Psoas muscle (tissue), 8 donors: ENCODE data around the gene TMEM182. TPM values are rescaled to one million over a fixed set of nuclear protein-coding genes. Genes with fewer than 3 reads are reported as not detected.

ENCODE experiments used
- ATAC-seq, 4 donors: fragments of 200-7000 bp; cut with Tn5 transposase; one replicate each; pipeline ENCODE4 v1.9.1; 2020; ENCODE audit warnings: moderate library complexity in 3 of 4, mild to moderate bottlenecking in 2 of 4
- DNase-seq, 2 donors: peaks; one replicate each; pipeline ENCODE4 v3.0.0-alpha.2; 2020
- H3K27ac ChIP-seq: fragments of 200-600 bp; one replicate; pipeline ENCODE4 v1.8.0; 2022
- H3K27me3 ChIP-seq, 3 donors: fragments of 200-600 bp in 1 of 3; one replicate each; pipeline versions ENCODE4 v1.6.1 to v1.8.0; 2013 to 2022; ENCODE audit warnings: low read length in 2 of 3, mild to moderate bottlenecking in 2 of 3, moderate library complexity in 1 of 3; ENCODE audit not compliant: insufficient read depth in 3 of 3
- H3K36me3 ChIP-seq, 2 donors: fragments of 200-600 bp in 1 of 2; one replicate each; pipeline versions ENCODE4 v1.6.1 to v1.8.0; 2013 to 2022; ENCODE audit warnings: low read depth in 1 of 2, mild to moderate bottlenecking in 1 of 2, moderate library complexity in 1 of 2; ENCODE audit not compliant: insufficient read depth in 1 of 2
- H3K4me1 ChIP-seq: fragments of 200-600 bp; one replicate; pipeline ENCODE4 v1.8.0; 2022
- H3K4me3 ChIP-seq: fragments of 200-600 bp; one replicate; pipeline ENCODE4 v1.8.0; 2022; ENCODE audit warnings: mild to moderate bottlenecking
- H3K9me3 ChIP-seq: fragments of 200-600 bp; one replicate; pipeline ENCODE4 v1.8.0; 2022
- WGBS, 3 donors: extraction: QIAGEN DNeasy Blood & Tissue Kit; methylation state at CpG; one replicate each; pipeline versions ENCODE4 v1.1.6 to v1.1.7; 2013; 5-methylcytosine and 5-hydroxymethylcytosine counted together
- intact Hi-C, 2 donors: fragments of 100-400 bp; cut with DNase I; formaldehyde crosslinking; loops; one replicate each; pipeline versions ENCODE4 v1.11.0 to v1.14.2; 2022
- polyA plus RNA-seq, 3 donors: library from polyadenylated mRNA; stranded (reverse); fragments of 200-250 nt; gene quantifications; one replicate each; pipeline ENCODE4 v1.2.3, GENCODE V29; 2013
- total RNA-seq, 4 donors: library from RNA; stranded (reverse); fragmentation: NEBNext Ultra II Directional in 2 of 4; extraction: Animal tissue kit (Norgen Biotek cat#: 25700) in 2 of 4; gene quantifications; one replicate each; pipeline versions ENCODE4 v1.2.1 to v1.2.4, GENCODE V29; 2021 to 2023
- TF ChIP-seq, protein P1 (sequence below): fragments of 200-600 bp; IDR thresholded peaks from one replicate; pipeline ENCODE4 v1.8.0; 2022; ENCODE audit warnings: antibody characterized with exemption
- donor health status: healthy with polysubstance abuse.
- donor health status: DM: no; HTN: no; CAD: no; lungs with moderate emphysema.
- donor health status: Bipolar disorder and iron deficiency.
- donor health status: healthy.
- donor health status: DM: yes; HTN: yes; CAD: no.
- donor health status: DM: no; HTN: no; CAD: no.
- donor health status: DM: no; HTN: no; CAD: no.
- donor health status: DM: yes; HTN: yes; CAD: no.

The TMEM182 gene
- total and polyA plus RNA-seq, 7 donors = 3.3 to 100 (median 25.8) TPM

DNA sequence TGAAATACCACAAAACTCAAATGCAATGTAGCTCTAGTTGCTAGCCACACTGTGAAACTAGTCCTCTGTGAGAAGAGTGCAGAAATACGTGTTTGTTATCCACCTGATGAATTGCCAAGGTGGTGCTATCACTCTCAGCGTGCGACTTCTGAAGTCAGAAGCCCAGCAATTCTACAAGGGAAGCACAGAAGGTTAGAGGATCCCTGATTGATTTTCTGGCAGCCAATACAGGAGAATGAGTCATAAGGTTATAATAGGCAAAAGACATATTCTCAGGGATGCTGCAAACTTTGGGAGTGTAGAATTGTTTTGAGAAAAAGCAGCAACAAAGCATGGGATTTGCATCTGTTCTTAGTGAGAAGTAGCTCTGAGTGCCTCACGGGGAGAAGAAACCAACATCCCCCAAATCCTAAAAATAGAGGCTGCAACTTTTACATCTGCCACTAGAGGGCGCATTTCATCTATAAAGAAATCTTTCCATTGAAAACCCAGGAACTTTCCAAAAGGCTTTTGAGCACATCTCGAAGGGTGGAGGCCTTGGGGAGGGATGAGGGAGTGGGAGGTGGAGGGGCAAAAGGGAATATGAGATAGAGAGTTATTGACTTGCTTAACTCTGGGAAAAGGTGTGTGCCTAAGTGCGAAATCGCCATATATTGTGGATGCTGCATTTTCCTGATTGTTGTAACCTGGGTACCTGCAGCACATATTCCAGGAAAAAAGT is 78.0 kb downstream of the TMEM182 start:
- WGBS, 3 donors = 30 to 34% (median 31%) methylated on average over 8 of the region's 8 CpGs
- H3K4me3 ChIP-seq = no peak overlapping the region
- ATAC-seq (peak; percentile 33 to 73 (median 55)), DNase-seq (no peak)
- TF ChIP-seq, protein P1, sequence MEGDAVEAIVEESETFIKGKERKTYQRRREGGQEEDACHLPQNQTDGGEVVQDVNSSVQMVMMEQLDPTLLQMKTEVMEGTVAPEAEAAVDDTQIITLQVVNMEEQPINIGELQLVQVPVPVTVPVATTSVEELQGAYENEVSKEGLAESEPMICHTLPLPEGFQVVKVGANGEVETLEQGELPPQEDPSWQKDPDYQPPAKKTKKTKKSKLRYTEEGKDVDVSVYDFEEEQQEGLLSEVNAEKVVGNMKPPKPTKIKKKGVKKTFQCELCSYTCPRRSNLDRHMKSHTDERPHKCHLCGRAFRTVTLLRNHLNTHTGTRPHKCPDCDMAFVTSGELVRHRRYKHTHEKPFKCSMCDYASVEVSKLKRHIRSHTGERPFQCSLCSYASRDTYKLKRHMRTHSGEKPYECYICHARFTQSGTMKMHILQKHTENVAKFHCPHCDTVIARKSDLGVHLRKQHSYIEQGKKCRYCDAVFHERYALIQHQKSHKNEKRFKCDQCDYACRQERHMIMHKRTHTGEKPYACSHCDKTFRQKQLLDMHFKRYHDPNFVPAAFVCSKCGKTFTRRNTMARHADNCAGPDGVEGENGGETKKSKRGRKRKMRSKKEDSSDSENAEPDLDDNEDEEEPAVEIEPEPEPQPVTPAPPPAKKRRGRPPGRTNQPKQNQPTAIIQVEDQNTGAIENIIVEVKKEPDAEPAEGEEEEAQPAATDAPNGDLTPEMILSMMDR = peak; percentile 89
- peak overlapping the region; percentile 3 for H3K27ac ChIP-seq
- no peaks in the 10 kb centered on the region for H3K36me3 ChIP-seq
- H3K4me1 ChIP-seq = peaks cover 26% of the 10 kb centered on the region
- no peaks in the 10 kb centered on the region for H3K9me3 ChIP-seq
- intact Hi-C loops = no loop called here
- H3K27me3 ChIP-seq = no peaks in the 10 kb centered on the region

DNA sequence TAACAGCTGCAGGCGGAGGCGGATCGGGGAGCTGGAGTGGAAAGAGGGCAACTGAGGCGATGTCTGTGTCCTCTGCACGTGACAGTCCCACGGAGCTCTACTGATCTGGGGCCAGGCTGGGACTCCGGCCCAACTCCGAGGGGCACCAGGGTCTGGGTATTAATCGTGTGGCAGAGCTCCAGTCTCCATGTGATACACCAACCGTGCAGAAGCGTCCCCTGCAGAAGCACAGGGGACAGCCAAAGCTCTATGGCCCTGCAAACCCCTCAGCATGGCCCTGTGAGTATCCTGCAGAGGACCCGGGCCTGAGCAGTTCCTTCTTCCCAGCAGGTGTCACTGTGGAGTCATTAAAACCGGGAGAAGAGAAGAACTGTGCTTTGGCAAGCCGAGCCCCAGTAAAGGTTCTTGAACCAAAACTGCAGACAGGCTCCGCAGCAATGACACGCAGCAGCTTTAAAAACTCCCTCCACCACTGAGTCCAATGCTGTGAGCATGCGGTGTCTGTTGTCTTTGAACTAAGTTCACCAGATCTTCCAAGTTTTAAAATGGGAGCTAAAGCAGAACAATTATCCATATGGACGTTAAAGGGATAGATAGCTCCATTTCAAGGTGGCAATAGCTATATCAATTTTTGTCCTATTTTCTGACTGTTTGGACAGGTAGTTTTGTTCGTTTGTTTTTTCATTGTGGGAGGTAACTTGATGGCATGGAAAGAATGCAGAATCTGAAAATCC is 79.4 kb downstream of the TMEM182 start:
- Histone ChIP-seq H3K4me3 (no peak overlapping the region), H3K27me3 (no peaks in the 10 kb centered on the region), H3K4me1 (peaks cover 17% of the 10 kb centered on the region), H3K9me3 (no peaks in the 10 kb centered on the region), H3K36me3 (no peaks in the 10 kb centered on the region), H3K27ac (no peak overlapping the region)
- TF ChIP-seq, protein P1 = peak; percentile 49
- DNase-seq (peak in 1 of 2 donors; percentile 19), ATAC-seq (peak; percentile 65 to 86 (median 74))
- intact Hi-C loops = no loop called here
- WGBS, 3 donors = 24 to 45% (median 27%) methylated on average over 19 of the region's 19 CpGs

DNA sequence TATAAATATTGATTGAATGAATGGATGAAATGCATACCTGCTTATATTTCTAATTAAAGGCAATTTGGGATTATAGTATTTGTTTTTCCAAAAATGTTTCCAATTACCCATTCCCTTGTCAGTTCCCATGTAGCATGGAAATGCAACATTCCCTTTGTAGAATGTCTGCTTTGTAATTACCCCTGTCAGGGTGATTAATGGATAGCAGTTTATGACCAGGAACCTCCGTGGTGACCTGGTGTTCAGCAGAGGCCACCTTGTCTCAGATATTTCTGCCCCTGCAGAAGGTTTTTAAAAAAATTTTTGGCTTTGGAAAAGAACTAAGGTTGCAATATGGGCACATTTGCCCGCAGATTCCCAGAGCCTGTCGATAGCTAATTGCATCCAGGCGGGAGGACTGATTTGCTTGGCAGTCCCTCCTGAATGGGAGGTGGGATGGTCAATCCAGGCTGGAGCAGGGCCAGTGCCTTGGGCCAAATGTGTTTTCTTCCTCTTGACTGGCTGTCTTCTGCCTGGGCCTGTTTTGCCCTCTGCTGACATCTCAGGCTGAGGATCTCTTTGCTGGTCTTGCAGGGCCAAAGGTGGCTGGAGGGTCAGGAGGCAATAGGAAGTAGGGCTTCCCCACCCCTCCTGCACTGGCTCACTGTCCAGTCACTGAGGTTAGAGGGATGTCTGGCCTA is 82.1 kb downstream of the TMEM182 start:
- intact Hi-C loops = no loop called here
- Histone ChIP-seq H3K27ac (no peak overlapping the region), H3K36me3 (no peaks in the 10 kb centered on the region), H3K4me1 (peaks cover 10% of the 10 kb centered on the region), H3K9me3 (no peaks in the 10 kb centered on the region), H3K4me3 (no peak overlapping the region), H3K27me3 (no peaks in the 10 kb centered on the region)
- DNase-seq (no peak), ATAC-seq (no peak)
- TF ChIP-seq, protein P1 = no peak
- WGBS, 3 donors = 28 to 31% (median 30%) methylated on average over 4 of the region's 4 CpGs

DNA sequence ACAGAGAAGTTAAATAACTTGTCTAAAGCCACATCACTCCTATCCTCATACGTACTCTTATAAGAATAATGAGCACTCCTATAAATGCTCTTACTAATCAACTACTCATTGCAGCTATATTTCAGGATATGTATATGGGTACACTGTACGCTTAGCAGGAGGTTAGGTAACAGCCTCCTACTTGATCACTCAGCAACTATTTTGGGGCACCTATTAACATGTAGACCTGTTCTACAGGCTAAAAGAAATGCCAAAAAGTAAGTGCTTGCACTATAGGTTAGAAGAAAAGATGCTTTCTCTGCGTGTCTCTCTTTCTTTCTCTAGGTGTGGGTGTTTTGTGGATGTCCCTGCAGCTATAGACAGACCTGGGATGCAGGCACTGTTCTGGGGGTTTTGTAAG is 83.1 kb downstream of the TMEM182 start:
- ATAC-seq (no peak), DNase-seq (no peak)
- Histone ChIP-seq H3K27me3 (no peaks in the 10 kb centered on the region), H3K4me1 (peaks cover 6% of the 10 kb centered on the region), H3K27ac (no peak overlapping the region), H3K4me3 (no peak overlapping the region), H3K9me3 (no peaks in the 10 kb centered on the region), H3K36me3 (no peaks in the 10 kb centered on the region)
- intact Hi-C loops = no loop called here
- WGBS, 3 donors = 93 to 95% (median 93%) methylated on average over 3 of the region's 3 CpGs
- TF ChIP-seq, protein P1 = no peak
